Fibroblast of the conjunctiva (primary cell): ENCODE data around the gene CBX5.

Source experiments
- DNase-seq: peaks from one replicate; pipeline ENCODE4 v3.0.0-alpha.2; 2010; ENCODE audit warnings: low read depth

The CBX5 gene

GRCh38 chr12:54222609-54223008, 57.3 kb downstream of the CBX5 start:
- peak; percentile 61 for DNase-seq

GRCh38 chr12:54221402-54221984, 58.4 kb downstream of the CBX5 start:
- no peak for DNase-seq

GRCh38 chr12:54220567-54220966, 59.4 kb downstream of the CBX5 start:
- DNase-seq, result no peak

GRCh38 chr12:54220092-54220557, 59.8 kb downstream of the CBX5 start:
- DNase-seq, result peak; percentile 57

- no peak for DNase-seq
Observed at GRCh38 chr12:54217774-54218241, 62.1 kb downstream of the CBX5 start.

GRCh38 chr12:54216797-54217661, 62.9 kb downstream of the CBX5 start:
- peak; percentile 71 for DNase-seq

- DNase-seq, result no peak
Observed at GRCh38 chr12:54215989-54216796, 63.7 kb downstream of the CBX5 start.

- peak; percentile 82 for DNase-seq
Observed at GRCh38 chr12:54214553-54215406, 65.1 kb downstream of the CBX5 start.

GRCh38 chr12:54213079-54213478, 66.8 kb downstream of the CBX5 start:
- no peak for DNase-seq

GRCh38 chr12:54211920-54212319, 68.0 kb downstream of the CBX5 start:
- no peak for DNase-seq

- DNase-seq, result no peak
Observed at GRCh38 chr12:54210400-54210790, 69.5 kb downstream of the CBX5 start.

- no peak for DNase-seq
Observed at GRCh38 chr12:54208591-54208990, 71.3 kb downstream of the CBX5 start.

GRCh38 chr12:54207539-54208294, 72.2 kb downstream of the CBX5 start:
- DNase-seq, result no peak

- no peak for DNase-seq
Observed at GRCh38 chr12:54206791-54207190, 73.1 kb downstream of the CBX5 start.

- no peak for DNase-seq
Observed at GRCh38 chr12:54204316-54204715, 75.6 kb downstream of the CBX5 start.

GRCh38 chr12:54201001-54201794, 78.7 kb downstream of the CBX5 start:
- peak; percentile 49 for DNase-seq

- DNase-seq, result no peak
Observed at GRCh38 chr12:54200412-54200811, 79.5 kb downstream of the CBX5 start.

- no peak for DNase-seq
Observed at GRCh38 chr12:54199917-54200316, 80.0 kb downstream of the CBX5 start.

- no peak for DNase-seq
Observed at GRCh38 chr12:54199034-54199433, 80.9 kb downstream of the CBX5 start.

- DNase-seq, result no peak
Observed at GRCh38 chr12:54197431-54197909, 82.5 kb downstream of the CBX5 start.
